GM21390 (cell line): ENCODE measurements around the gene CRABP1.

Experiments
- ATAC-seq: cut with Tn5 transposase; IDR thresholded peaks from one replicate; pipeline ENCODE4 v1.9.1; 2021; ENCODE audit not compliant: unreplicated experiment

CRABP1 gene

GRCh38 chr15:78397382-78397781, 57.2 kb downstream of the CRABP1 start:
- no peak for ATAC-seq
